OCI-LY1 (cell line): ENCODE data around the gene DIPK1B.

Experiments used
- EZH2 ChIP-seq: fragments of 200-600 bp; sonication (generic), shearing (Covaris generic); IDR thresholded peaks from 2 replicates; pipeline ENCODE4 v1.8.0; 2017; ENCODE audit warnings: borderline replicate concordance, mixed run types, mild to moderate bottlenecking, antibody characterized with exemption, low read length, moderate library complexity, mixed read lengths
- TF ChIP-seq, protein P1 (sequence below): fragments of 200-600 bp; sonication (generic), shearing (Covaris generic); IDR thresholded peaks from 2 replicates; pipeline ENCODE4 v1.5.1; 2017; ENCODE audit warnings: mild to moderate bottlenecking, antibody characterized with exemption, low read length, moderate library complexity, mixed read lengths

DNA sequence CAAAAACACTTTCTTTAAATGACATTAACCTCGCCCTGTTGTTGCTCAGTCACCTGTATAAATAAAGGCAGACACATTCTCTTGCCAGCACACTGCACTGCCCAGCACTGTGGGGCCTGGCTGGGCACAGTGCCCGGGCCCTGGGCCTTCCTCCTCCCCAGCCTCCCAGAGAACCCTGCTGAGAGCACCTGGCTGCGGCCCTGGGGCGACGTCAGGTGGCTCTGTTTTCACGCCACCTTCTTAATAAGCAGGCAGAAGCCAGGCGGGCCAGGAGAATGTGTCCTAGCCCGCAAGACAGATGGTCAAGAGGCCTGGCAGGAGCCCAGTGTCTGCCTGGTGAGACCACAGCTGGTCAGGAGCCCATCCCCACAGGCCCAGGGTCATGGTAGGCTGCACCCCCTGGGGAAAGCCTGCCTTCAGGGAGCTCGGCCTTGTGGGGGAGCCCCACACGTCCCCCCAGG, 16.9 kb upstream of the DIPK1B start:
- TF ChIP-seq, protein P1, sequence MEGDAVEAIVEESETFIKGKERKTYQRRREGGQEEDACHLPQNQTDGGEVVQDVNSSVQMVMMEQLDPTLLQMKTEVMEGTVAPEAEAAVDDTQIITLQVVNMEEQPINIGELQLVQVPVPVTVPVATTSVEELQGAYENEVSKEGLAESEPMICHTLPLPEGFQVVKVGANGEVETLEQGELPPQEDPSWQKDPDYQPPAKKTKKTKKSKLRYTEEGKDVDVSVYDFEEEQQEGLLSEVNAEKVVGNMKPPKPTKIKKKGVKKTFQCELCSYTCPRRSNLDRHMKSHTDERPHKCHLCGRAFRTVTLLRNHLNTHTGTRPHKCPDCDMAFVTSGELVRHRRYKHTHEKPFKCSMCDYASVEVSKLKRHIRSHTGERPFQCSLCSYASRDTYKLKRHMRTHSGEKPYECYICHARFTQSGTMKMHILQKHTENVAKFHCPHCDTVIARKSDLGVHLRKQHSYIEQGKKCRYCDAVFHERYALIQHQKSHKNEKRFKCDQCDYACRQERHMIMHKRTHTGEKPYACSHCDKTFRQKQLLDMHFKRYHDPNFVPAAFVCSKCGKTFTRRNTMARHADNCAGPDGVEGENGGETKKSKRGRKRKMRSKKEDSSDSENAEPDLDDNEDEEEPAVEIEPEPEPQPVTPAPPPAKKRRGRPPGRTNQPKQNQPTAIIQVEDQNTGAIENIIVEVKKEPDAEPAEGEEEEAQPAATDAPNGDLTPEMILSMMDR, result no peak
- no peak for TF ChIP-seq EZH2
